T-helper 1 cell treated with Interleukin-12 subunit alpha and Interleukin-12 subunit beta and Interleukin-4 antibody, amounts not matched to agents 30 ng/mL and 1 ng/mL, for 36 hours (primary cell): ENCODE data around the gene KLLN. TPM values are rescaled to one million over a fixed set of nuclear protein-coding genes. Genes with fewer than 3 reads are reported as not detected.
"Not testable (repeated sequence)": the region's sequence is repeated elsewhere in the genome, so short reads cannot be mapped to it uniquely, and the experiment has no call there.

Experiments used
- intact Hi-C: fragments of 100-400 bp; cut with micrococcal nuclease; formaldehyde crosslinking; loops from one replicate; pipeline ENCODE4 v1.15.1; 2024
- total RNA-seq: library from RNA; stranded (reverse); gene quantifications from 2 replicates; pipeline ENCODE4 v1.2.3, GENCODE V29; 2022

The KLLN gene
- 1.0 and 1.1 TPM in 2 replicates for total RNA-seq

GRCh38 chr10:87863053-87863943 lies at the start of gene KLLN, which contains the start of gene PTEN:
Gene KLLN, minus strand, starts transcription at chr10:87863533. Its CDS starts 1,046 bp downstream, at chr10:87862487.
Gene PTEN, plus strand, starts transcription at chr10:87863625. Its CDS starts 845 bp downstream, at chr10:87864470.
- intact Hi-C loops: loop anchor here (1.0 to 10.0 kb wide), 7 partner anchors 206 to 1842 kb away; partner anchors contain the start of genes FAS, GLUD1, KIF20B and PAPSS2

- intact Hi-C loops: not testable (repeated sequence)
These were observed 40.1 kb upstream of the KLLN start for GRCh38 chr10:87903396-87903795.

GRCh38 chr10:87897957-87898356 lies 34.6 kb upstream of the KLLN start:
- intact Hi-C loops: not testable (repeated sequence)

DNA sequence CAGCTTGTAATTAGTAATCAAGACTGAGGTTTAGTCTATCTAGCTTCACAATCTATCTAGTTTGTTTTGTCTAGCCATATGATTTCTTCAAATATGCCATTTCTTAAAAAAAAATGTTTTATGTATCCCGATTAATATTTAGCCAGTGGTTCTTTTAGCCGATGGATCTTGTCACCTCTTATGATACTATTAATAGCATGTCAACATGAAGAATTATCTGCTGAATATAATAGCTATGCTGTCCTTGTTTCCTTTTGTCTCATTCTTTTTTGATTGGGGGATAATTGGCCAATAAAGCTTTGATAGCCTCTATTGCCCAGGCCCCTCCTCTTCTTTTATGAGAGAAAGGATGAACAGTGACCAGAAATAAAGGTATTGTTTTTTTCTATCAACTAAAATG lies 32.9 kb upstream of the KLLN start:
- intact Hi-C loops: no loop called here

GRCh38 chr10:87895430-87895829 lies 32.1 kb upstream of the KLLN start:
- intact Hi-C loops: no loop called here

DNA sequence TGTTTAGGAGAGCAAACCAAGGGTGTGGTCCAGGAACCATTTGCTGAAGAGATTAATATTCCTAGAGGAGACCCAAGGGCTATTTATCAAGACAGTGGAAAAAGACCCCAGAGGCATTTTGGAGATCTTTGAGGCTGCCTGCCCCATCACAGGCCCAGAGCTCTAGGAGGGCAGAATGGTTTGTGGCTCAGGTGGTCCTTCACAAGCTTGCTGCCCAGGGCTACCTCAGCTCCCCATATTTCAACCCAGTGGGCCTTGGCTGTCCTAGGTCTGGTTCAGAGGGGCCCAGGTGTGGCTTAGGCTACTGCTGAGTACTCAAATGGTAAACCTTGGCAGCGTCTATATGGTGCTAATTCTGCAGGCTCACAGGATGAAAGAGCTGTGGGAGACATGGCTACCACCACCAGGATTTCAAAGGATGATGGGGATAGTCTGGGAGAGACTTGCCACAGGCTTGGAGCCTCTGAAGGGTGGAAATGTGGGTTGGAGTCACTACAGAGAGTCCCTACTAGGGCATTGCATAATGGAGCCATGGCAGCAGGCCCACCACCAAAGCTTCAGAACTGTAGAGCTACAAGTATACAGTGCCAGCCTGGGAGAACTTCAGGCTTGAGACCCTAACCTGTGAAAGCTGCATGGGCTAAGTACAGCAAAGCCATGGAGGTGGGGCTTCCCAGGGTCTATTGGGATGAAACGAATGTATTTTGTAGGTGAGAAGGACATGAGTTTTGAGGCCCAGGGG lies 24.4 kb upstream of the KLLN start:
- intact Hi-C loops: no loop called here

- intact Hi-C loops: no loop called here
These were observed 23.8 kb upstream of the KLLN start for GRCh38 chr10:87887146-87887545.

DNA sequence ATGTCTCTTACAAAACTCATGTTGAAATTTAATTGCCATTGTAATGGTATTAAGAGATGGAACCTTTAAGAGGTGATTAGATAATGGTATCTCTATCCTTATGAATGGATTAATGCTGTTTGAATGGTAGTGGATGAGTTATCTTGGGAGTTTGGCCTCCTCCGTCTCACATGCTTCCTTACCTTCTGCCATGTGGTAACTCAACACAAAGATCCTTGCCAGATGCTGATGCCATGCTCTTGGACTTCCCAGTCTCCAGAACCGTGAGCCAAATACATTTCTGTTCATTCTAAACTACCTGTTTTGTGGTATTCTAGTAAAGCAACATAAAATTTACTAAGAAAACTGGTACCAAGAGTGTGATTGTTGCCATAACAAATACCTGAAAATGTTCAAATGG lies 23.3 kb upstream of the KLLN start:
- intact Hi-C loops: no loop called here

DNA sequence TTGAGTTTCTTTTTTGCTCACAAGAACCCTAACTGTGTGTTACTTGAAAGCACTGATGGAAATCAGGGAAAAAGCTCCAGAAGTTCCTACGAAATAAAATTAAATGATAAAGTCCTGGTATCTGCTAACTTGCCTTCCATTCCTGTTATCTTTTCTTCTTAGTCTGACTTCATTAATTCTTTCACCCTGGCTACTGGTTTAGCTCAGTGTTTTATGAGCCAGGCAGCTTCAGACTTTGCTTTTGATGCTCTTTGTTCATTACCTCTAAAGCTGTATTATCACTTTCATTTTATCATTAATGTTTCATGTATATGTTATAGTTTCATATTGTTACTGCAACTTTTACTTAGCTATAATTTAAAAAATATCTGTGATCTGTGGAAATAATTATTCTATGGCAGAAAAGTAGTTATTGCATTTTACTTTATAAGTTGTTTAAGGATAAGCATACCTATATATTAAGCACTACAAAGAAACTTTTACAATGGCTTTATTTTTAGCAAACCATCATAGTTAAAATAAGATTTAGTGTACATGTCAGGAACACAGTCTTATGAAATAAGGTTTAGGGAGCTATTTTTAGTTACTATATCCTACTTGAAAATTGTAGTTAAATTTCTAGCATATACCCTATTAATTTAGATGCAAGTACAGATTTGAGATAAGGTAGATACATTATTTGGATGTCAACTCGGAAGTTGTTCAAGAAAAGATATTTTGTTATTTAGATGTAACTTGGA lies 19.4 kb upstream of the KLLN start:
- intact Hi-C loops: no loop called here

DNA sequence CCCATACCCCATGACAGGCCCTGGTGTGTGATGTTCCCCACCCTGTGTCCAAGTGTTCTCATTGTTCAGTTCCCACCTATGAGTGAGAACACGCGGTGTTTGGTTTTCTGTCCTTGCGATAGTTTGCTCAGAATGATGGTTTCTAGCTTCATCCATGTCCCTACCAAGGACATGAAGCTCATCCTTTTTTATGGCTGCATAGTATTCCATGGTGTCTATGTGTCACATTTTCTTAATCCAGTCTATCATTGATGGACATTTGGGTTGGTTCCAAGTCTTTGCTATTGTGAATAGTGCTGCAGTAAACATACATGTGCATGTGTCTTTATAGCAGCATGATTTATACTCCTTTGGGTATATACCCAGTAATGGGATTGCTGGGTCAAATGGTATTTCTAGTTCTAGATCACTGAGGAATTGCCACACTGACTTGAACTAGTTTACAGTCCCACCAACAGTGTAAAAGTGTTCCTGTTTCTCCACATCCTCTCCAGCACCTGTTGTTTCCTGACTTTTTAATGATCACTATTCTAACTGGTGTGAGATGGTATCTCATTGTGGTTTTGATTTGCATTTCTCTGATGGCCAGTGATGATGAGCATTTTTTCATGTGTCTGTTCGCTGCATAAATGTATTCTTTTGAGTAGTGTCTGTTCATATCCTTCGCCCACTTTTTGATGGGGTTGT lies 18.2 kb upstream of the KLLN start:
- intact Hi-C loops: loop anchor here (2.0 kb wide), 1 partner anchor 17 kb away; no protein-coding TSS in a partner anchor

GRCh38 chr10:87880336-87880735 lies 17.0 kb upstream of the KLLN start:
- intact Hi-C loops: loop anchor here (2.0 kb wide), 1 partner anchor 16 kb away; no protein-coding TSS in a partner anchor

DNA sequence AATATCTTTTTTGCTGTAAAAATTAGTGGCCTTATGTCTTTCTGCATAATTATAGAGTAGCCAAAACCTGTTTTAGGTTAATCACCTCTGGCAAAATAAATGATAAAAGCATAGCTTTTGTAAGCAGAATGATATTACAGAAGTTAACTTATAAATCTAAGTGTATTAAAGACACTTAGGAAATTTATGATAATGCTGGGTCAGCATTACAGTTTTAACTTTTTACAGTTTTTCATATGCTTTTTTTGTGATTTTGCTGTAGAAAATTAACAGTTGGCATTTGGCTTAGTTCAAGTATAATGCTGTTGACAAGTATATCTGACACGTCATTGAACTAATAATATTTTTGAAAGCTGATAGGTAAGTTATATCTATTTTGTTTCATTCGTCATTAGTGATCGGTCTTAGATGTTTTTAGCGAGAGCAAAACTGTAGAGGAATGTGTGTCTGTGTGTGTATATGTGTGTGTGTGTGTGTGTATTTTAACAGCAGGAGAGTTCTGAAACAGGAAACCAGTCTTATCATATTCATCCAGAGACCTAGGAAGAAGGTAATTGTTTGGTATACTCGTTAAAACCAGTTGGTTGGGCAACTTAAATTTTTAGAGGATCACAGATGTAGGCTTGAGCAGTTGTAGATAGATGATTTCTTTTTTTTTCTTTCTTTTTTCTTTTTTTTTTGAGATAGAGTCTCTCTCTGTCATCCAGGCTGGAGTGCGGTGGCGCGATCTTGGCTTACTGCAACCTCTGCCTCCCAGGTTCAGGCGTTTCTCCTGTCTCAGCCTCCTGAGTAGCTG lies 15.5 kb upstream of the KLLN start:
- intact Hi-C loops: no loop called here

DNA sequence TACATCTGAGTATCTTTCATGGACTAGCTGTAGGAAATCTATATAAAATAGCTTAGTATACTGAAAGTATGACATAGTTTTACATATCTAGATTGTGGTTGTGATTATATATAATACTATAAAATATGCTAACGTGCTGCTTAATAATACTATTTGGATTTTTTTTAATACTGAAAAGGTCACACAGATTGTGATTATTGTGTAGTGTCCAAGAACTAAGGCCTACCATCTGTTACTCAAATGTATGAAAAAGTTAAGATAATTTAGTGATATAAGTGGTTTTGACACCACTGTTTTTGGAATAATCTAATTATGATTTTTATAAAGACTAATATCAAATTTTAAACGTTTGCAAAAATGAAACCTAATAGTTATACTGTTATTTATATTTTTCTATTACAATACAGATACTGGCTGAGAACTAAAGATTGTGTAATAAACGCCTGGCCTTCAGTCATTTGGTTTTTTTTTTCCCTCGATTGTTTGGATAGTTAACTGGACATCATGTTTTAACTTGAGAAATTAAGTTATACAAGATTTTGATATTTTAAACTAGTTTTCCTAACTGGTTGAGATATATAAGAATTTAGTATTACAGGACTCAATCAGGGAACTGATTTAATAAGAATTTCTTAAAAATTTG lies 12.7 kb upstream of the KLLN start:
- intact Hi-C loops: no loop called here

GRCh38 chr10:87873656-87874055 lies 10.3 kb upstream of the KLLN start:
- intact Hi-C loops: no loop called here

- intact Hi-C loops: loop anchor here (1.0 kb wide), 1 partner anchor 9 kb away; no protein-coding TSS in a partner anchor
These were observed 9.5 kb upstream of the KLLN start for GRCh38 chr10:87872828-87873227.

DNA sequence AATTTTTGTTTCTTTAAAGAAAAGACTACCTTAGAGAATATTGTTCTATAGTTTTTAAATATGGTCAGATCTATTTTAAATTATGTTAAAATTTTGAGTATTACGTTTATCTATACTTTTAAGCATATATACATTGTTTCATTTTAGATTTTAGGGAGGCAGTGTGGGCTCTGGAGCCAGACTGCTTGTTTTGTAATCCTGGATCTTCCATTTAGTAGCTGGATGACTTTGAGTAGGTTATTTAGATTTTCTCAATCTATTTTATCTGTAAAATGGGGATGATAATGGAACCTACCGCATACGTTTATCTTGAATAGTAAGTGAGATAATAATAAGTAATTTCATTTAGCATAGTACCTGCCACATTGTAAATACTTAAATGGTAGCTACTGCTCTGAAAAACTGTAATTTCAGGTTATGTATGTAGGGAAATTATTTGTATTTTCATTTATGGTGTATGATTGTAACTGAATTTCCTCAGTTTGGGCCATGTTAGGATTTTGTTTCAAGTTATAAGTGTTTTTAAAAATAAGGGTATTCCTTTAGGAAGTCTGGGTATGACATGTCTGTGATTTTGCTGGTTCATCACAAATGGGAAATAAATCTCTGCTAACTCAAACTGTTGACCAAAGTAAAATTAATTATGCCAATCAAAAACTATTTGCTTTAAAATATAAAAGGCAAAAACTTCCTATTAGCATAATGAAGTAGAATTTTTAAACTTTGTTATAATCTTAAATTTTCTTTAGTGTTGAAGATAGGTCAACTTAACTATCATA lies 6.6 kb upstream of the KLLN start:
- intact Hi-C loops: loop anchor here (5.0 to 10.0 kb wide), 2 partner anchors 62 to 1835 kb away; partner anchors contain the start of gene KIF20B

DNA sequence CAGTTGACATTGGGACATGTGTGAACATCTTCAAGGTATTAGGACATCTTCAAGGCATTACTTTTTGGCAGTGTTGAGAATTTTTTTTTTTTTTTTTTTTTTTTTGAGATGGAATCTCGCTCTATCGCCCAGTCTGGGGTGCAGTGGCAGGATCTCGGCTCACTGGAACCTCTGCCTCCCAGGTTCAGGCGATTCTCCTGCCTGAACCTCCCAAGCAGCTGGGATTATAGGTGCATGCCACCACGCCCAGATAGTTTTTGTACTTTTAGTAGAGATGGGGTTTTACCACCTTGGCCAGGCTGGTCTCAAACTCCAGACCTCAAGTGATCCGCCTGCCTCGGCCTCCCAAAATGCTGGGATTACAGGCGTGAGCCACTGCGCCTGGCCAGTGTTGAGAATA lies 5.8 kb upstream of the KLLN start:
- intact Hi-C loops: loop anchor here (5.0 to 10.0 kb wide), 2 partner anchors 63 to 1836 kb away; partner anchors contain the start of gene KIF20B

GRCh38 chr10:87868277-87868676 lies 4.9 kb upstream of the KLLN start:
- intact Hi-C loops: loop anchor here (5.0 to 10.0 kb wide), 2 partner anchors 64 to 1837 kb away; partner anchors contain the start of gene KIF20B
